ENCODE data around the gene SNX12.

SNX12 gene

GRCh38 chrX:71102292-71102691, 34.2 kb upstream of the SNX12 start:
- Mint-ChIP-seq H3K9me3 (peaks cover 53% of the 10 kb centered on the region), H3K4me3 (no peak overlapping the region), H3K27ac (no peak overlapping the region), H3K4me1 (peaks cover 85% of the 10 kb centered on the region), H3K27me3 (ENCODE audit: low read depth, poor library complexity) (peaks cover 11% of the 10 kb centered on the region), H3K36me3 (ENCODE audit: low read depth) (no peaks in the 10 kb centered on the region)
- no peak for TF ChIP-seq CTCF (IDR thresholded peaks at IDR 0.05)
- no peak for DNase-seq

GRCh38 chrX:71100581-71101505, 32.7 kb upstream of the SNX12 start:
- Mint-ChIP-seq H3K36me3 (ENCODE audit: low read depth) (no peaks in the 10 kb centered on the region), H3K4me1 (peaks cover 77% of the 10 kb centered on the region), H3K27ac (no peak overlapping the region), H3K27me3 (ENCODE audit: low read depth, poor library complexity) (peaks cover 12% of the 10 kb centered on the region), H3K9me3 (peaks cover 46% of the 10 kb centered on the region), H3K4me3 (no peak overlapping the region)
- DNase-seq = no peak
- TF ChIP-seq CTCF (IDR thresholded peaks at IDR 0.05) = no peak

GRCh38 chrX:71099736-71100135, 31.6 kb upstream of the SNX12 start:
- peaks cover 12% of the 10 kb centered on the region for H3K27me3 Mint-ChIP-seq (ENCODE audit: low read depth, poor library complexity)
- DNase-seq = no peak
- no peak overlapping the region for H3K27ac Mint-ChIP-seq
- TF ChIP-seq CTCF (IDR thresholded peaks at IDR 0.05) = no peak
- no peak overlapping the region for H3K4me3 Mint-ChIP-seq
- H3K9me3 Mint-ChIP-seq = peaks cover 48% of the 10 kb centered on the region
- H3K4me1 Mint-ChIP-seq = peaks cover 78% of the 10 kb centered on the region
- no peaks in the 10 kb centered on the region for H3K36me3 Mint-ChIP-seq (ENCODE audit: low read depth)

GRCh38 chrX:71098951-71099506, 30.9 kb upstream of the SNX12 start:
- Mint-ChIP-seq H3K4me3 (no peak overlapping the region), H3K9me3 (peaks cover 47% of the 10 kb centered on the region)
- no peak for TF ChIP-seq CTCF (IDR thresholded peaks at IDR 0.05)

GRCh38 chrX:71098302-71098701, 30.2 kb upstream of the SNX12 start:
- DNase-seq = peak; percentile 51
- peak overlapping the region; percentile 34 for H3K4me3 Mint-ChIP-seq

More at GRCh38 chrX:71098951-71099506, 30.9 kb upstream of the SNX12 start:
- H3K27me3 Mint-ChIP-seq (ENCODE audit: low read depth, poor library complexity) = peaks cover 12% of the 10 kb centered on the region
- H3K36me3 Mint-ChIP-seq (ENCODE audit: low read depth) = no peaks in the 10 kb centered on the region
- no peak for DNase-seq
- no peak overlapping the region for H3K27ac Mint-ChIP-seq
- H3K4me1 Mint-ChIP-seq = peaks cover 74% of the 10 kb centered on the region

More at GRCh38 chrX:71098302-71098701, 30.2 kb upstream of the SNX12 start:
- Mint-ChIP-seq H3K4me1 (peaks cover 68% of the 10 kb centered on the region), H3K36me3 (ENCODE audit: low read depth) (no peaks in the 10 kb centered on the region), H3K27me3 (ENCODE audit: low read depth, poor library complexity) (peaks cover 15% of the 10 kb centered on the region), H3K9me3 (peaks cover 51% of the 10 kb centered on the region), H3K27ac (no peak overlapping the region)
- TF ChIP-seq CTCF (IDR thresholded peaks at IDR 0.05) = no peak
